ENCODE measurements around the gene TPD52L1. TPM values are rescaled to one million over a fixed set of nuclear protein-coding genes. Genes with fewer than 3 reads are reported as not detected.

Gene TPD52L1
- total RNA-seq, 6 experiments from 2014 or later = 36.8 to 119 (median 47.7) TPM

DNA sequence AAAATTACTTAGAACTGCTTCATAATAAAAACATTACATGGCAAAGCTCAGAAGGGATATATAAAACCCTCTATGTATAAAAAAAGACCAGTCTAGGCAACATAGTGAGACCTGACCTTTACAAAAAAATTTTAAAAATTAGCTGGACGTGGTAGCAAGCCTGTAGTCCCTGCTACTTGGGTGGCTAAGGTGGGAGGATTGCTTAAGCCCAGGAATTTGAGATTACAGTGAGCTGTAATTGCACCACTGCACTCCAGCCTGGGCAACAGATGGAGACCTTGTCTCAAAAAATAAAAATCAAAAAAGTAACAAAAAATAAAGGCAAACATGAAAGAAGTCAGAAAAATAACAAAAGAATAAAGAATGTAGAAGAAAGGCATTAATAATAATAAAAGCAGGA is 21.5 kb upstream of the TPD52L1 start:
- Histone ChIP-seq H3K4me1 (no peaks in the 10 kb centered on the region), H3K9me3 (no peaks in the 10 kb centered on the region), H3K27ac (no peak overlapping the region), H3K36me3 (no peaks in the 10 kb centered on the region), H3K4me3 (no peak overlapping the region), H3K27me3 (no peaks in the 10 kb centered on the region)
- DNase-seq (no peak), ATAC-seq (no peak)
- no peak for TF ChIP-seq POLR2A (IDR thresholded peaks at IDR 0.05)
- TF ChIP-seq, protein P1, sequence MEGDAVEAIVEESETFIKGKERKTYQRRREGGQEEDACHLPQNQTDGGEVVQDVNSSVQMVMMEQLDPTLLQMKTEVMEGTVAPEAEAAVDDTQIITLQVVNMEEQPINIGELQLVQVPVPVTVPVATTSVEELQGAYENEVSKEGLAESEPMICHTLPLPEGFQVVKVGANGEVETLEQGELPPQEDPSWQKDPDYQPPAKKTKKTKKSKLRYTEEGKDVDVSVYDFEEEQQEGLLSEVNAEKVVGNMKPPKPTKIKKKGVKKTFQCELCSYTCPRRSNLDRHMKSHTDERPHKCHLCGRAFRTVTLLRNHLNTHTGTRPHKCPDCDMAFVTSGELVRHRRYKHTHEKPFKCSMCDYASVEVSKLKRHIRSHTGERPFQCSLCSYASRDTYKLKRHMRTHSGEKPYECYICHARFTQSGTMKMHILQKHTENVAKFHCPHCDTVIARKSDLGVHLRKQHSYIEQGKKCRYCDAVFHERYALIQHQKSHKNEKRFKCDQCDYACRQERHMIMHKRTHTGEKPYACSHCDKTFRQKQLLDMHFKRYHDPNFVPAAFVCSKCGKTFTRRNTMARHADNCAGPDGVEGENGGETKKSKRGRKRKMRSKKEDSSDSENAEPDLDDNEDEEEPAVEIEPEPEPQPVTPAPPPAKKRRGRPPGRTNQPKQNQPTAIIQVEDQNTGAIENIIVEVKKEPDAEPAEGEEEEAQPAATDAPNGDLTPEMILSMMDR (IDR thresholded peaks at IDR 0.05) = no peak
- WGBS (ENCODE audit: insufficient coverage, low coverage, low lambda C conversion rate, missing lambda C conversion rate) = 44% methylated on average over 1 of the region's 1 CpG
- intact Hi-C loops (cut with DNase I) = no loop called here

DNA sequence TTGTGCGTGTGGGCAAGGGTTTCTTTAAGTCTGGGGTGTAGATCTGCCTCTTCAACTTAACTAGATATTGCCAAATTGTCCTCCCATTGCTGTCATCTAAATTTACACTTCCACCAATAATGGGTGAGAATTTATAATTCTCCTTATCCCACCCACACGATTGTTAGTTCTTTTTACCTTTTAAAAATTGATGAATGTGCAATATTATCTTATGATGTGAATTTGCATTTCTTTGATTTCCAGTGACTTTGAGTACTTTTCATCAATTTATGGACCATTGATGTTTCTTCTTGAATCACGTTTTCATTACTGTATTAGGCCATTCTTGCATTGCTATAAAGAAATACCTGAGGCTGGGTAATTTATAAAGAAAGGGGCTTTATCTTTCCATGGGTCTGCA is 17.2 kb upstream of the TPD52L1 start:
- H3K27me3 ChIP-seq = no peaks in the 10 kb centered on the region
- H3K36me3 ChIP-seq = no peaks in the 10 kb centered on the region
- DNase-seq = no peak
- TF ChIP-seq POLR2A (IDR thresholded peaks at IDR 0.05) = no peak
- TF ChIP-seq, protein P1 (IDR thresholded peaks at IDR 0.05) = no peak
- H3K4me3 ChIP-seq = no peak overlapping the region
- no peak overlapping the region for H3K27ac ChIP-seq
- no peaks in the 10 kb centered on the region for H3K9me3 ChIP-seq
- no peak for ATAC-seq
- no peaks in the 10 kb centered on the region for H3K4me1 ChIP-seq
- WGBS (ENCODE audit: insufficient coverage, low coverage, low lambda C conversion rate, missing lambda C conversion rate) = 75% methylated on average over 3 of the region's 3 CpGs
- intact Hi-C loops (cut with DNase I) = no loop called here

DNA sequence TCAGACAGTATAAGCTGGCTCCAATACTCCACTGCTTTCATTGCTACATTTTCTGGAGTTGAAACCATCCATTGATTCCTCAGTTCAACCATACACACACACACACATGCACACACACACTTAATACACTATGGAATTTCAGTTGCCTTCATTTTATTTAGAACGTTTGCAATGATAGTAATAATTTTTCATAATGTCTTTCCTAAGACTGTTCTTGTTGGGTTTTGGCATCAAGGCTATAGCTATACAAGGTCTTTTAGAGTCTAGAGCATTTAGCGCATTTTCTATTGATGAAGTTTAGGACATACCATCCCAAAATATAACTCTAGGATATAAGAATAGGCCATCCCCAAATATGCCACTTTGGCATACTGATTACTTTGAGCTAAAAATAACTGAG is 15.5 kb upstream of the TPD52L1 start:
- Histone ChIP-seq H3K4me3 (no peak overlapping the region), H3K4me1 (no peaks in the 10 kb centered on the region), H3K27ac (no peak overlapping the region), H3K36me3 (no peaks in the 10 kb centered on the region), H3K27me3 (no peaks in the 10 kb centered on the region), H3K9me3 (no peaks in the 10 kb centered on the region)
- intact Hi-C loops (cut with DNase I) = no loop called here
- TF ChIP-seq POLR2A (IDR thresholded peaks at IDR 0.05) = no peak
- TF ChIP-seq, protein P1 (IDR thresholded peaks at IDR 0.05) = no peak
- DNase-seq (no peak), ATAC-seq (no peak)
- WGBS (ENCODE audit: insufficient coverage, low coverage, low lambda C conversion rate, missing lambda C conversion rate) = 78% methylated on average over 2 of the region's 2 CpGs

DNA sequence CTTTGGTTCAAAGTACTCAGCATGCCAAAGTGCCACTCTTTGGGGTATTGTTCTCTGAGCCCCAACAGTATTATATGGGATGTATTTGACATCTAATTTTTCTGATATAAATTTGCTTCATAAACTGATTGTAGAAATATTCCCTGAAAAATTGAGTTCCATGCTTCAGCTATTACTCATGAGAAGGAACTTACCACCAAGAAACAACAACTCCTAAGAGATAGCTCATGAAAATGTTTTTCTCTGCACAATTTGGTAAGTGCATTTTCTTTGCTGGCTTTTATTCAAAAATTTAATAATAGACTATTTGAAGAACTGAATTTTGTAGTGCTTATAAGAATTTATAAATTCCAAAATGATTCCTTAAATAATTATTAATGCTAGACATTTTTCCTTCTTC is 12.8 kb upstream of the TPD52L1 start:
- no peak for TF ChIP-seq POLR2A (IDR thresholded peaks at IDR 0.05)
- TF ChIP-seq, protein P1 (IDR thresholded peaks at IDR 0.05) = no peak
- Histone ChIP-seq H3K36me3 (no peaks in the 10 kb centered on the region), H3K27ac (no peak overlapping the region), H3K27me3 (no peaks in the 10 kb centered on the region), H3K4me1 (no peaks in the 10 kb centered on the region), H3K4me3 (no peak overlapping the region), H3K9me3 (no peaks in the 10 kb centered on the region)
- intact Hi-C loops (cut with DNase I) = no loop called here
- ATAC-seq (no peak), DNase-seq (no peak)

DNA sequence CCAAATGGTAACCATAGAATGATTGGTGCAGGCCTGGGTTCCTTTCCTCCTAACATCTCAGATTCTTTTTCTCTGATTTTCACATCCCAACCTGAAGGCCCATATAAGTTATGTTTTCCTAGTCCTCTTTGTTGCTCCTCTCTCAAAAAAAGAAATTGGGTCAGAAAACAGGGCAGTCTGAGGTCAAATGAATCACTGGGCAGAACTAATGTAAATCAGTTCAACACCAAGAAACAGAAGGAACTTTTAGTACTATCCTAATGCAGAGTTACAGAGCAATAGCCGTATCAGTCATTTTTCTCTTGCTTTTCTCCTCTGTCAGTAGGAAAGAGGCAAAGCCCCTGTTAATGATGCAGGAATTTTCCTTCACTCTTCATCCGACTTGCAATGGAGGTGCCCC is 11.0 kb upstream of the TPD52L1 start:
- 89% methylated on average over 2 of the region's 2 CpGs for WGBS (ENCODE audit: insufficient coverage, low coverage, low lambda C conversion rate, missing lambda C conversion rate)
- DNase-seq (no peak), ATAC-seq (no peak)
- H3K36me3 ChIP-seq = no peaks in the 10 kb centered on the region
- no peak overlapping the region for H3K27ac ChIP-seq
- H3K9me3 ChIP-seq = no peaks in the 10 kb centered on the region
- intact Hi-C loops (cut with DNase I) = no loop called here
- H3K4me1 ChIP-seq = no peaks in the 10 kb centered on the region
- no peak for TF ChIP-seq POLR2A (IDR thresholded peaks at IDR 0.05)
- TF ChIP-seq, protein P1 (IDR thresholded peaks at IDR 0.05) = no peak
- H3K4me3 ChIP-seq = no peak overlapping the region
- no peaks in the 10 kb centered on the region for H3K27me3 ChIP-seq

Measured in right lobe of liver (tissue), 6 donors.